ENCODE data around the gene KCNE3.

- TF ChIP-seq CTCF (IDR thresholded peaks at IDR 0.05) (no peak), POLR2A (IDR thresholded peaks at IDR 0.05) (no peak)
Observed at GRCh38 chr11:74468521-74468920, 1.2 kb upstream of the KCNE3 start.
